SK-N-SH treated with all-trans-retinoic acid at 6 μM for 48 hours (cell line): ENCODE results near the gene RPL7A.

Experiments
- ATAC-seq: fragments of 200-7000 bp; cut with Tn5 transposase; 3 replicates; pipeline ENCODE4 v1.9.1; 2020; ENCODE audit warnings: mild to moderate bottlenecking, moderate library complexity
- ARNTL ChIP-seq: fragments of 450-650 bp; formaldehyde crosslinking; IDR thresholded peaks from 2 replicates; pipeline ENCODE4 v1.5.0; 2020; ENCODE audit warnings: low read depth, mild to moderate bottlenecking, moderate library complexity, borderline replicate concordance
- BACH2 ChIP-seq: fragments of 250-450 bp; sonication (Bioruptor Pico); IDR thresholded peaks from 2 replicates; pipeline ENCODE4 v1.9.0; 2021; ENCODE audit warnings: mild to moderate bottlenecking, borderline replicate concordance
- CREB5 ChIP-seq: fragments of 250-450 bp; sonication (Bioruptor Pico); IDR thresholded peaks from 2 replicates; pipeline ENCODE4 v1.5.1; 2020; ENCODE audit warnings: low read depth, mild to moderate bottlenecking, moderate library complexity
- GLIS3 ChIP-seq: fragments of 250-450 bp; sonication (Bioruptor Pico); IDR thresholded peaks from 2 replicates; pipeline ENCODE4 v1.5.0; 2020; ENCODE audit warnings: mild to moderate bottlenecking, moderate library complexity
- OSR1 ChIP-seq: fragments of 250-450 bp; sonication (Bioruptor Pico); IDR thresholded peaks from 2 replicates; pipeline ENCODE4 v1.8.0; 2022; ENCODE audit warnings: moderate library complexity, mild to moderate bottlenecking, inconsistent platforms
- PATZ1 ChIP-seq: fragments of 250-450 bp; sonication (Bioruptor Pico); IDR thresholded peaks from 2 replicates; pipeline ENCODE4 v1.8.0; 2020; ENCODE audit warnings: mild to moderate bottlenecking, moderate library complexity, borderline replicate concordance
- POU6F1 ChIP-seq: fragments of 250-450 bp; sonication (Bioruptor Pico); IDR thresholded peaks from 2 replicates; pipeline ENCODE4 v1.8.0; 2021; ENCODE audit warnings: low read depth, mild to moderate bottlenecking, moderate library complexity, borderline replicate concordance
- PPARA ChIP-seq: fragments of 250-450 bp; sonication (Bioruptor Pico); IDR thresholded peaks from 2 replicates; pipeline ENCODE4 v1.5.0; 2020; ENCODE audit warnings: mild to moderate bottlenecking, borderline replicate concordance
- RARB ChIP-seq: fragments of 250-450 bp; sonication (Bioruptor Pico); IDR thresholded peaks from 2 replicates; pipeline ENCODE4 v1.8.0; 2021; ENCODE audit warnings: mild to moderate bottlenecking, moderate library complexity
- SNAI2 ChIP-seq: fragments of 250-450 bp; sonication (Bioruptor Pico); IDR thresholded peaks from 2 replicates; pipeline ENCODE4 v1.5.0; 2020; ENCODE audit warnings: mild to moderate bottlenecking, moderate library complexity
- TCF4 ChIP-seq: fragments of 250-450 bp; sonication (Bioruptor Pico); IDR thresholded peaks from 2 replicates; pipeline ENCODE4 v1.8.0; 2021; ENCODE audit warnings: mild to moderate bottlenecking, moderate library complexity, borderline replicate concordance
- TOX ChIP-seq: fragments of 250-450 bp; sonication (Bioruptor Pico); IDR thresholded peaks from 2 replicates; pipeline ENCODE4 v1.8.0; 2021; ENCODE audit warnings: mild to moderate bottlenecking, moderate library complexity, borderline replicate concordance
- TSHZ2 ChIP-seq: fragments of 250-450 bp; sonication (Bioruptor Pico); IDR thresholded peaks from 2 replicates; pipeline ENCODE4 v1.5.0; 2020; ENCODE audit warnings: mild to moderate bottlenecking, moderate library complexity
- ZC3H10 ChIP-seq: fragments of 250-450 bp; sonication (Bioruptor Pico); IDR thresholded peaks from 2 replicates; pipeline ENCODE4 v1.5.1; 2021; ENCODE audit warnings: mild to moderate bottlenecking, moderate library complexity
- ZFP3 ChIP-seq: fragments of 250-450 bp; sonication (Bioruptor Pico); IDR thresholded peaks from 2 replicates; pipeline ENCODE4 v1.5.0; 2020; ENCODE audit warnings: mild to moderate bottlenecking, moderate library complexity
- ZNF565 ChIP-seq: fragments of 450-650 bp; formaldehyde crosslinking; conservative IDR thresholded peaks from 2 replicates; pipeline ENCODE4 v1.5.0; 2020; ENCODE audit warnings: low read depth, mild to moderate bottlenecking, moderate library complexity
- ZNF70 ChIP-seq: fragments of 450-650 bp; formaldehyde crosslinking; IDR thresholded peaks from 2 replicates; pipeline ENCODE4 v1.5.0; 2020; ENCODE audit warnings: mild to moderate bottlenecking, moderate library complexity
- ZNF8 ChIP-seq: fragments of 450-650 bp; formaldehyde crosslinking; IDR thresholded peaks from 2 replicates; pipeline ENCODE4 v1.5.0; 2020; ENCODE audit warnings: mild to moderate bottlenecking, moderate library complexity

Gene RPL7A

GRCh38 chr9:133368249-133368881, 20.3 kb downstream of the RPL7A start:
- ATAC-seq: no peak; the same call in 2 of the 3 replicates

GRCh38 chr9:133369422-133369821, 21.4 kb downstream of the RPL7A start:
- TF ChIP-seq OSR1 (CRISPR knock-in tag): no peak
- no peak for TF ChIP-seq TSHZ2 (CRISPR knock-in tag)
- TF ChIP-seq CREB5: no peak
- TF ChIP-seq ZNF70: no peak
- TF ChIP-seq TOX (CRISPR knock-in tag): no peak
- no peak for TF ChIP-seq ARNTL (CRISPR knock-in tag)
- TF ChIP-seq RARB (CRISPR knock-in tag): no peak
- no peak for TF ChIP-seq TCF4 (CRISPR knock-in tag)
- ATAC-seq: no peak

More at GRCh38 chr9:133368249-133368881, 20.3 kb downstream of the RPL7A start:
- TF ChIP-seq SNAI2 (CRISPR knock-in tag): no peak
- TF ChIP-seq PATZ1: no peak
- TF ChIP-seq ZFP3 (CRISPR knock-in tag): no peak
- TF ChIP-seq BACH2 (CRISPR knock-in tag): no peak
- TF ChIP-seq CREB5: no peak
- no peak for TF ChIP-seq ZNF565 (CRISPR knock-in tag)
- TF ChIP-seq POU6F1 (CRISPR knock-in tag): no peak
- no peak for TF ChIP-seq TSHZ2 (CRISPR knock-in tag)
- no peak for TF ChIP-seq ARNTL (CRISPR knock-in tag)
- no peak for TF ChIP-seq ZNF8 (CRISPR knock-in tag)
- no peak for TF ChIP-seq PPARA (CRISPR knock-in tag)
- TF ChIP-seq RARB (CRISPR knock-in tag): no peak
- TF ChIP-seq TCF4 (CRISPR knock-in tag): no peak
- TF ChIP-seq TOX (CRISPR knock-in tag): no peak
- no peak for TF ChIP-seq ZC3H10 (CRISPR knock-in tag)
- TF ChIP-seq GLIS3 (CRISPR knock-in tag): no peak
